AG09319 (cell line): ENCODE measurements around the gene CARMIL1.

Experiments used
- DNase-seq: peaks from one replicate; pipeline ENCODE4 v3.0.0-alpha.2; 2010; ENCODE audit warnings: low read depth; ENCODE audit errors: extremely low read depth
- CTCF ChIP-seq: IDR thresholded peaks from 2 replicates; pipeline ENCODE4 v1.5.1; 2011; ENCODE audit warnings: low read depth, mild to moderate bottlenecking, inconsistent platforms, low read length, moderate library complexity

Gene CARMIL1

GRCh38 chr6:25482996-25483395 lies 203.8 kb downstream of the CARMIL1 start:
- TF ChIP-seq CTCF: no peak
- no peak for DNase-seq

GRCh38 chr6:25483943-25484342 lies 204.8 kb downstream of the CARMIL1 start:
- DNase-seq: no peak
- TF ChIP-seq CTCF: no peak

GRCh38 chr6:25484900-25485299 lies 205.7 kb downstream of the CARMIL1 start:
- DNase-seq: no peak

GRCh38 chr6:25485821-25486534 lies 206.8 kb downstream of the CARMIL1 start:
- DNase-seq: no peak
- no peak for TF ChIP-seq CTCF

More at GRCh38 chr6:25484900-25485299, 205.7 kb downstream of the CARMIL1 start:
- TF ChIP-seq CTCF: no peak

GRCh38 chr6:25486550-25486949 lies 207.4 kb downstream of the CARMIL1 start:
- no peak for DNase-seq
- no peak for TF ChIP-seq CTCF

- TF ChIP-seq CTCF: no peak
- DNase-seq: no peak
These were observed 207.8 kb downstream of the CARMIL1 start for GRCh38 chr6:25487012-25487411.

- no peak for TF ChIP-seq CTCF
- DNase-seq: no peak
These were observed 209.0 kb downstream of the CARMIL1 start for GRCh38 chr6:25488156-25488555.
